ENCODE measurements around the gene CLCN4. TPM values are rescaled to one million over a fixed set of nuclear protein-coding genes. Genes with fewer than 3 reads are reported as not detected.

Gene CLCN4
- 1 to 10 TPM in 3 of 4 donors, under 1 TPM in 1; 0.48 to 3.1 (median 2.5) TPM for total RNA-seq

DNA sequence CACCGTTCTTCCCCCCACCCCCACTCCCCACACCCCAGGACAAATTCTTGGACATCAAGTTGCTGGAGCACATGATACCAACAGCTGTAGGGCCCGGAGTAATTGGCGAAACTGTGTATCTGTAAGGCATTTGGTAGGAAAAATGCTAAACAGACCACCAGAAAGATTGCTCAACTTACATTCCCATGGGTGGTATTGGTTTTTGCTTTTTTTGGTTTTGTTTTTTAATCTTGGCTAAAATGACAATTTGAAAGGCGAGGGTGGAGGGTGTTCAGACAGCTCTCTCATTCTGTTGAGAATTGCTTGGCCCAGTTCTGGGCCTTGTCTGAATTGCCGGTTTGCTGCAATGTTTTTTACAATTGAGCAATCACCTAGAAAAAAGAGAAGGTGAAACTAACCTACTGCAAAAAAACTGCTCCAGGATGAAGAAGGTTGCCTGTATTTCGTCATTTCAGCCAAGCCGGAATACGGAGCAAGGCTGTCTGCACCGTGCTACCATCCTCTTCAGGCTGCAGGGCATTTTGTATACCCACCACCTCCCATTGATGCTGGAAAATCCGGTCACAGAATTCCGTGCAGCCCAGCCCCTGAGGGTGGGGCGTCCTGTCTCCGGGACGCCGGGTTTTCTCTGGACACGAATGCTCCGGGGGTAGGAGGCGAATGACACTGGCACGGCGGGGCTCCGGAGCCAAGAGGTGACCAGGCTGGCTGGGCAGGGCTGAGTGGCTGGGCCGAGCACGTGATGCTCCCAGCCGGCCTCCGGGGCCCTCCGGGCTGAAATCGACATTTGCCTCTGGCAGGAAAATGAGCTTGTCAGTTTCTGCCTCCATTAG is at the start of gene CLCN4:
Gene CLCN4 (plus strand): TSS at position 777 of the 833 bp plus-strand sequence. CDS start 28,058 bp downstream, outside the sequence.
- H3K36me3 ChIP-seq = no peaks in the 10 kb centered on the region
- peaks cover 12% of the 10 kb centered on the region for H3K4me1 ChIP-seq
- H3K27me3 ChIP-seq = peaks cover 7% of the 10 kb centered on the region
- H3K27ac ChIP-seq = peak within 1 kb of the TSS; percentile 69
- H3K4me3 ChIP-seq = peak within 1 kb of the TSS; percentile 42
- H3K9me3 ChIP-seq = no peaks in the 10 kb centered on the region
- DNase-seq (ENCODE audit: low spot score in 2 of 2) = no peak
- no peak for TF ChIP-seq EP300 (IDR thresholded peaks at IDR 0.05)
- TF ChIP-seq POLR2AphosphoS5 (IDR thresholded peaks at IDR 0.05) = no peak
- TF ChIP-seq POLR2A (IDR thresholded peaks at IDR 0.05) = no peak
- TF ChIP-seq CTCF (IDR thresholded peaks at IDR 0.05) = no peak
- 38% methylated on average over 10 of the region's 27 CpGs for WGBS

GRCh38 chrX:10107483-10107882 is 49.3 kb upstream of the CLCN4 start:
- no peaks in the 10 kb centered on the region for H3K27me3 ChIP-seq
- DNase-seq (ENCODE audit: low spot score in 2 of 2) = no peak
- H3K36me3 ChIP-seq = no peaks in the 10 kb centered on the region
- H3K4me1 ChIP-seq = peaks cover 34% of the 10 kb centered on the region
- no peak overlapping the region for H3K27ac ChIP-seq
- WGBS = 52% methylated on average over 2 of the region's 2 CpGs
- no peak overlapping the region for H3K4me3 ChIP-seq
- TF ChIP-seq EP300 (IDR thresholded peaks at IDR 0.05) (no peak), CTCF (IDR thresholded peaks at IDR 0.05) (no peak)
- H3K9me3 ChIP-seq = no peaks in the 10 kb centered on the region

- peaks cover 34% of the 10 kb centered on the region for H3K4me1 ChIP-seq
- no peaks in the 10 kb centered on the region for H3K36me3 ChIP-seq
- no peaks in the 10 kb centered on the region for H3K27me3 ChIP-seq
- no peak overlapping the region for H3K27ac ChIP-seq
- DNase-seq (ENCODE audit: low spot score in 2 of 2) = no peak
- no peak overlapping the region for H3K4me3 ChIP-seq
- H3K9me3 ChIP-seq = no peaks in the 10 kb centered on the region
- TF ChIP-seq POLR2AphosphoS5 (IDR thresholded peaks at IDR 0.05) (no peak), POLR2A (IDR thresholded peaks at IDR 0.05) (no peak), CTCF (IDR thresholded peaks at IDR 0.05) (no peak), EP300 (IDR thresholded peaks at IDR 0.05) (no peak)
- 39% methylated on average over 7 of the region's 9 CpGs for WGBS
These were observed 48.5 kb upstream of the CLCN4 start for GRCh38 chrX:10108288-10108687.

GRCh38 chrX:10109695-10110094 is 47.1 kb upstream of the CLCN4 start:
- no peak for DNase-seq (ENCODE audit: low spot score in 2 of 2)
- no peak overlapping the region for H3K4me3 ChIP-seq
- H3K9me3 ChIP-seq = no peaks in the 10 kb centered on the region
- no peaks in the 10 kb centered on the region for H3K36me3 ChIP-seq
- H3K27me3 ChIP-seq = no peaks in the 10 kb centered on the region
- TF ChIP-seq POLR2AphosphoS5 (IDR thresholded peaks at IDR 0.05) (no peak), CTCF (IDR thresholded peaks at IDR 0.05) (no peak), EP300 (IDR thresholded peaks at IDR 0.05) (no peak), POLR2A (IDR thresholded peaks at IDR 0.05) (no peak)
- 88% methylated on average over 27 of the region's 27 CpGs for WGBS
- no peak overlapping the region for H3K27ac ChIP-seq
- peaks cover 34% of the 10 kb centered on the region for H3K4me1 ChIP-seq

- no peaks in the 10 kb centered on the region for H3K36me3 ChIP-seq
- no peak for DNase-seq (ENCODE audit: low spot score in 2 of 2)
- peak overlapping the region; percentile 45 for H3K27ac ChIP-seq
- no peaks in the 10 kb centered on the region for H3K9me3 ChIP-seq
- no peak overlapping the region for H3K4me3 ChIP-seq
- H3K27me3 ChIP-seq = no peaks in the 10 kb centered on the region
- WGBS = 86% methylated on average over 16 of the region's 16 CpGs
- H3K4me1 ChIP-seq = peaks cover 34% of the 10 kb centered on the region
- TF ChIP-seq CTCF (IDR thresholded peaks at IDR 0.05) (no peak), EP300 (IDR thresholded peaks at IDR 0.05) (no peak), POLR2A (IDR thresholded peaks at IDR 0.05) (no peak), POLR2AphosphoS5 (IDR thresholded peaks at IDR 0.05) (no peak)
These were observed 46.3 kb upstream of the CLCN4 start for GRCh38 chrX:10110316-10110935.

All from suprapubic skin (tissue), 4 donors.